ENCODE results near the gene PTMA. TPM values are rescaled to one million over a fixed set of nuclear protein-coding genes. Genes with fewer than 3 reads are reported as not detected.

Gene PTMA
- total RNA-seq, 5 donors from 2014 or later (not counting 1 experiment from before 2014, with no cell fraction given), result 1,067 to 1,378 (median 1,149) TPM

DNA sequence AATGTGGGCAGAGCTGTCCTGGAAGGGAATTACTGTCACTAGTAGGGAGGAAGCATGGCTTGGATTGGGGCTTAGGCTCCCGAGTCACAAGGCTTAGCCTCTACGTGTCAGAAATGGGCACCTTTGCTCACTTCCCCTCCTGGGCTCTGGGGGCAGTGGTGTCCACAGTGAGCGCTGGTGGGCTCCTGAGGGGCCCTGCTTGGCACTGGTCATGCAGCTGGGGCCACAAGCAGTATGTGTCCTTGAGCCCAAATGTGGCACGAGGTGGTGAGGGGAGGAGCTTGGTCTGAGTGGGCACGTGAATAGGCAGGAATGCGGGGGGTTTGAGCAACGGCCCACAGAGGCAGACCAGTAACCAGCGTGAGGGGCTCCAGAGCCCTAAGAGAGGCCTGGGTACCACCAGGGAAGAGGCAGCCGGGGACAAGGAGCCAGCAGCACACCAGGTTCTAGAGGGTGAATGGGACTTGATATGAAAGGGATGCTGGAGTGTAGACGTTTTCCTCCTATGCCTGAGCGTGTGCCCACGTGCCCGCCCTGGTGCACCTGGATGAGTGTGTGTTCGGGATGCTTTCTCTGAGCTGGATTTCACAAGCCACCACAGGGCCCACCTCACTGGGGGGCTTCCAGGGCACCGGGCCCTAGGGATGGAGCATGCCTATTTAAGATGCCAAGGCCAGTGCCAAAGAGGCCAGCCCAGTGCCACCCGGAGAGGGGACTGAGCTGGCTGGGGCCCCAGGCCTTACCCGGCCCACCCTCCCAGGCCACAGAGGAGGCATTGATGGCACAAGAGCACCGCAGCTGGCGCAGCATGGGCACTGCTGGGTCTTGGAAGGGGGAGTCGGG is 22.8 kb upstream of the PTMA start:
- 87% methylated on average over 14 of the region's 20 CpGs for WGBS (ENCODE audit: insufficient coverage)
- no peaks in the 10 kb centered on the region for H3K36me3 ChIP-seq (ENCODE audit: control insufficient read depth in 2 of 2, extremely low read depth in 1 of 2, insufficient read depth in 1 of 2, low read length in 1 of 2)
- no peak overlapping the region for H3K4me3 ChIP-seq (ENCODE audit: control insufficient read depth in 1 of 2, extremely low read depth in 1 of 2, low read length in 1 of 2)
- H3K4me1 ChIP-seq (ENCODE audit: control insufficient read depth in 1 of 2, extremely low read depth in 1 of 2, insufficient read depth in 2 of 2, low read length in 2 of 2), result peaks cover 2 to 11% of the 10 kb centered on the region in 2 experiments
- H3K4me3 Mint-ChIP-seq, result no peak overlapping the region
- no peak for DNase-seq
- no peaks in the 10 kb centered on the region for H3K9me3 Mint-ChIP-seq
- POLR2A ChIA-PET, result no interaction called here
- H3K4me1 Mint-ChIP-seq, result peaks cover 6 to 15% (median 14%) of the 10 kb centered on the region in 3 donors
- ATAC-seq (replicated peaks in 1 of 4), result no peak
- CTCF ChIA-PET, result interaction anchor here in 1 of 2 donors (0.9 to 1.4 kb wide), 4 partner anchors 10 to 29 kb away, joined by 3 to 4 read pairs (median 3); no protein-coding TSS in a partner anchor
- no peaks in the 10 kb centered on the region for H3K36me3 Mint-ChIP-seq
- H3K27me3 ChIP-seq (replicated peaks in 1 of 2; ENCODE audit: control insufficient read depth in 2 of 2, extremely low read depth in 1 of 2, insufficient read depth in 2 of 2, low read length in 1 of 2), result peaks cover 0 to 35% of the 10 kb centered on the region in 2 experiments
- no peak overlapping the region for H3K27ac Mint-ChIP-seq
- no peaks in the 10 kb centered on the region for H3K9me3 ChIP-seq
- no peak overlapping the region for H3K27ac ChIP-seq (ENCODE audit: low read length)
- peaks cover 14 to 15% of the 10 kb centered on the region in 2 donors for H3K27me3 Mint-ChIP-seq

DNA sequence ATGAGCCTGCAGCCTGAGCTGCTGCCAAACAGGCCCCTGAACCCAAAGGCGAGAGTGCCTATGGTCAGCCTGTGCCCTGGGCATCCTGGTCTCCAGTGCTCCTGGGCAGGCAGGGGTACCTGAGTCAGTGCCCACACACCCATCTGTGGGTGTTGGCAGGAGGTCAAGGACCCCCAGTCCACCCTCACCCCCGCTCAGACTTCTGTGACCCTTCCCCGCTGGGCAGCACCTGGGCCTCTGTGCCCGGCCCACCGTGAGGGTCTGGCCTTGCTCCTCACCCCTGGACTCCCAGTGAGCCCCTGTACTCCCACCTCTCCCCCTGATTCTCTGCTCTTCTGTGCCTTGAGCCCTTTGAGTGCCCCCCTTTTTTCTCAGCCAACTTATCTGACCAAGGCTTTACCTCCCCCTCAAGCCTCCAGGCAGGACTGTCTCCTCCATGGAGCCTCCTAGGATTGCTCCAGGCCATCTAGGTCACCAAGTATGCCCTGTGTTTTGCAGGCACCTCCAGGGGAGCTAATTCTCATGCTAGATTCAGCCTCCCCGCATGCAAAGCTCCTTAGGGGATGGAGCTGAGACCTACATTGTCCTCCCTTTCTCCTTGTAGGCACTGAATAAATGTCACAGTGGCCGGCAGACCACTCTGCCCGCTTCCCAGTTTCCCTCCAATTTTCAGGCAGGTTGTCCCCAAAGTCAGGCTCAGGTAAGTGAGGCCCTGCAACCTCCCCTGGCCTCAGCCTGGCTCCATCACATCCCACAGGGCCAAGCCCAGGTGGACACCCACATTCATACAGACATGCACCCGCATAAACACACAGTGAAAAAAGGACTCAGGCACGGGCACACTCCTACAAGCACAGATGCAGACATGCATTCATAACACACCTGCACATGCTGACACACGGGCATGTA is 21.9 kb upstream of the PTMA start:
- 90% methylated on average over 11 of the region's 11 CpGs for WGBS (ENCODE audit: insufficient coverage)
- H3K27ac ChIP-seq (ENCODE audit: low read length), result no peak overlapping the region
- H3K4me1 ChIP-seq (ENCODE audit: control insufficient read depth in 1 of 2, extremely low read depth in 1 of 2, insufficient read depth in 2 of 2, low read length in 2 of 2), result peaks cover 2 to 9% of the 10 kb centered on the region in 2 experiments
- peaks cover 0 to 32% of the 10 kb centered on the region in 2 experiments for H3K27me3 ChIP-seq (replicated peaks in 1 of 2; ENCODE audit: control insufficient read depth in 2 of 2, extremely low read depth in 1 of 2, insufficient read depth in 2 of 2, low read length in 1 of 2)
- CTCF ChIA-PET, result interaction anchor here (0.9 to 1.8 kb wide), 9 partner anchors 11 to 74 kb away, joined by 3 to 6 read pairs (median 4); partner anchors contain the start of gene PTMA (in 1 of the 2)
- H3K4me3 ChIP-seq (ENCODE audit: control insufficient read depth in 1 of 2, extremely low read depth in 1 of 2, low read length in 1 of 2), result no peak overlapping the region
- Mint-ChIP-seq H3K27me3 (peaks cover 13 to 14% of the 10 kb centered on the region in 2 donors), H3K27ac (no peak overlapping the region), H3K9me3 (no peaks in the 10 kb centered on the region), H3K4me1 (peaks cover 5 to 14% (median 12%) of the 10 kb centered on the region in 3 donors), H3K4me3 (no peak overlapping the region), H3K36me3 (no peaks in the 10 kb centered on the region)
- ATAC-seq (replicated peaks in 1 of 4), result no peak
- DNase-seq, result no peak
- no peaks in the 10 kb centered on the region for H3K36me3 ChIP-seq (ENCODE audit: control insufficient read depth in 2 of 2, extremely low read depth in 1 of 2, insufficient read depth in 1 of 2, low read length in 1 of 2)
- POLR2A ChIA-PET, result no interaction called here
- H3K9me3 ChIP-seq, result no peaks in the 10 kb centered on the region

DNA sequence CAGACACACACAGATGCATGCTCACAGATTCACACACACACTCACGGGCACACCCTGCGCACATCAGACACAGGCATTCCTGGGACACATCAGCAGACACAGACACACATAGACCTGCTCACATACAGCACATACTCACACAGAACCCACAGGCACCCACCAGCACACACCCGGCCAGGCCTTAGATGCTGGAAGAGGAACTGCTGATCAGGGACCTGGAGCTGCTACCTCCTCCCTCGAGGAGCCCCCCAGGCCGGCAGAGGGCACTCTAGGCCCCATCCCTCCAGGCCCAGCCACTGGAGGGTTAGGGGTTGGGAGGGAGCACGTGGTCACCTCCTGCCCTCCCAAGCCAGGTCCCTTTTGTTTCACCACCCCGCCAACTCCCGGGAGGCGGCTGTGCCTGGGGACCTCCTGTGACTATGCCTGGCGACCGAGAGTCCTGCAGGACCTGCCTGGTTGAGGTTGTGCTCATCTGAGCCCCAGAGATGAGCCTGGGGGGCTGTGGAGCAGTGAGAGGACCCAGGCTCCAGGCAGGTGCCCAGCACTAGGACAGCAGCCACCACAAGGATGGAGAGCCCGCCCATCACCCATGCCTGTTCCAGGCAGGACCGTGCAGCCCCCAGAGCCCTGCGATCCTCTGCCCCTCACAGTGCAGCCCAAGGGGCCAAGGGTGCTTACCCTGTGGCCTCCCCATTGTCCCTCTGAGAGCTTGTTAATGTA is 21.0 kb upstream of the PTMA start:
- Mint-ChIP-seq H3K27ac (no peak overlapping the region), H3K36me3 (no peaks in the 10 kb centered on the region), H3K27me3 (peaks cover 5 to 6% of the 10 kb centered on the region in 2 donors), H3K4me3 (no peak overlapping the region), H3K9me3 (no peaks in the 10 kb centered on the region), H3K4me1 (peaks cover 3 to 11% (median 8%) of the 10 kb centered on the region in 3 donors)
- Histone ChIP-seq H3K27me3 (replicated peaks in 1 of 2; ENCODE audit: control insufficient read depth in 2 of 2, extremely low read depth in 1 of 2, insufficient read depth in 2 of 2, low read length in 1 of 2) (peaks cover 0 to 24% of the 10 kb centered on the region in 2 experiments), H3K9me3 (no peaks in the 10 kb centered on the region), H3K4me1 (ENCODE audit: control insufficient read depth in 1 of 2, extremely low read depth in 1 of 2, insufficient read depth in 2 of 2, low read length in 2 of 2) (peaks cover 2 to 8% of the 10 kb centered on the region in 2 experiments), H3K4me3 (ENCODE audit: control insufficient read depth in 1 of 2, extremely low read depth in 1 of 2, low read length in 1 of 2) (no peak overlapping the region), H3K36me3 (ENCODE audit: control insufficient read depth in 2 of 2, extremely low read depth in 1 of 2, insufficient read depth in 1 of 2, low read length in 1 of 2) (no peaks in the 10 kb centered on the region), H3K27ac (ENCODE audit: low read length) (no peak overlapping the region)
- ChIA-PET POLR2A (no interaction called here), CTCF (interaction anchor here (1.0 to 1.8 kb wide), 9 partner anchors 10 to 75 kb away, joined by 3 to 10 read pairs (median 5); partner anchors contain the start of gene PTMA (in 1 of the 2))
- WGBS (ENCODE audit: insufficient coverage), result 67% methylated on average over 5 of the region's 14 CpGs
- peak in 33 of 35 experiments; percentile 24 to 76 (median 55) for DNase-seq
- peak; percentile 87 to 96 (median 88) for ATAC-seq (replicated peaks in 1 of 4)

DNA sequence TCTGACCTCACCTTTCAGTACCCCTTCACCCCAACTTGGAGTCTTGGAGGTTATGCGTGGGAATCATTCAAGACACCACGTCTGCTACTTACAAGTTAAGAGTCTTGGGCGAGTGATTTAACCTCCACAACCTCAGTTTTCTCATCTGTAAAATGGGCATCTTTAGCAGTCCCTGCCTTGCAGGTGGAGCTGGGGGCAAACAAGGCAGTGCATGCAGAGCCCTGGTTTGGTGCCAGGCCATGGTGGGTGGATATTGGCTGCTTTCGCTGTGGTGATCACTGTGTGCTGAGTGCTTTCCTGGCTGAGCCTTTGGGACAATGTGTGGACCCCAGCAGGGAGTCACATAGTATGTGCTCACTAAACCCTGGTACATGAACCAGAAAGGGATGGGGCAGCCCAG is 20.4 kb upstream of the PTMA start:
- DNase-seq (no peak), ATAC-seq (replicated peaks in 1 of 4) (no peak)
- Mint-ChIP-seq H3K36me3 (no peaks in the 10 kb centered on the region), H3K27me3 (no peaks in the 10 kb centered on the region), H3K9me3 (no peaks in the 10 kb centered on the region), H3K4me1 (peaks cover 3 to 8% (median 7%) of the 10 kb centered on the region in 3 donors), H3K4me3 (no peak overlapping the region), H3K27ac (no peak overlapping the region)
- Histone ChIP-seq H3K9me3 (no peaks in the 10 kb centered on the region), H3K36me3 (ENCODE audit: control insufficient read depth in 2 of 2, extremely low read depth in 1 of 2, insufficient read depth in 1 of 2, low read length in 1 of 2) (no peaks in the 10 kb centered on the region), H3K27ac (ENCODE audit: low read length) (no peak overlapping the region), H3K4me3 (ENCODE audit: control insufficient read depth in 1 of 2, extremely low read depth in 1 of 2, low read length in 1 of 2) (no peak overlapping the region), H3K4me1 (ENCODE audit: control insufficient read depth in 1 of 2, extremely low read depth in 1 of 2, insufficient read depth in 2 of 2, low read length in 2 of 2) (peaks cover 2 to 8% of the 10 kb centered on the region in 2 experiments), H3K27me3 (replicated peaks in 1 of 2; ENCODE audit: control insufficient read depth in 2 of 2, extremely low read depth in 1 of 2, insufficient read depth in 2 of 2, low read length in 1 of 2) (peaks cover 0 to 17% of the 10 kb centered on the region in 2 experiments)
- ChIA-PET POLR2A (no interaction called here), CTCF (interaction anchor here (1.1 to 1.8 kb wide), 5 partner anchors 10 to 76 kb away, joined by 5 to 10 read pairs (median 6); no protein-coding TSS in a partner anchor)
- WGBS (ENCODE audit: insufficient coverage), result 100% methylated on average over 1 of the region's 4 CpGs

DNA sequence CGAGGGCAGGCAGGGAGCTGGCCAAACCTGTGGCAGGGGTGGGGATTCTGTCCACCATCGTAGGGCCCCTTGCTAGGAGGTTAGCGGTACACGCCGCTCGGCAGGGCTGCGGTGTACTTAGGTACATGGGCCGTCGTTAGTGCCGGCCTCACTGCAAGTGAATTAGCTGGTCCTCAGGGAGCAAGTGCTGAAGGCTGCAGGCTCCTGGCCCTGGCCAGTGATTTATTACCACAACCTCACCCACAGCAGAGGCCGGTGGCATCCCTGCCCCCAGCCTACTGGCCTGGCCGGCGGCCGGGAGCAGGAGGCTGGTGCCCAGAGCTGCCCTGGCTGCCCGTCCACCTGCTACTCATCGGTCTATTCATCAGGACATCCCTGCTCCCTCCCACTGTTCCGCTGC is 19.6 kb upstream of the PTMA start:
- POLR2A ChIA-PET, result no interaction called here
- DNase-seq (no peak), ATAC-seq (replicated peaks in 1 of 4) (no peak)
- Mint-ChIP-seq H3K4me1 (peaks cover 3 to 8% (median 7%) of the 10 kb centered on the region in 3 donors), H3K27me3 (no peaks in the 10 kb centered on the region), H3K27ac (no peak overlapping the region), H3K9me3 (no peaks in the 10 kb centered on the region), H3K36me3 (no peaks in the 10 kb centered on the region), H3K4me3 (no peak overlapping the region)
- no peak overlapping the region for H3K27ac ChIP-seq (ENCODE audit: low read length)
- 91% methylated on average over 13 of the region's 17 CpGs for WGBS (ENCODE audit: insufficient coverage)
- no peaks in the 10 kb centered on the region for H3K36me3 ChIP-seq (ENCODE audit: control insufficient read depth in 2 of 2, extremely low read depth in 1 of 2, insufficient read depth in 1 of 2, low read length in 1 of 2)
- H3K9me3 ChIP-seq, result no peaks in the 10 kb centered on the region
- peaks cover 2 to 8% of the 10 kb centered on the region in 2 experiments for H3K4me1 ChIP-seq (ENCODE audit: control insufficient read depth in 1 of 2, extremely low read depth in 1 of 2, insufficient read depth in 2 of 2, low read length in 2 of 2)
- H3K4me3 ChIP-seq (ENCODE audit: control insufficient read depth in 1 of 2, extremely low read depth in 1 of 2, low read length in 1 of 2), result no peak overlapping the region
- H3K27me3 ChIP-seq (replicated peaks in 1 of 2; ENCODE audit: control insufficient read depth in 2 of 2, extremely low read depth in 1 of 2, insufficient read depth in 2 of 2, low read length in 1 of 2), result peaks cover 0 to 14% of the 10 kb centered on the region in 2 experiments
- CTCF ChIA-PET, result no interaction called here

All from T-cell (primary cell).